SK-N-SH treated with all-trans-retinoic acid at 6 μM for 48 hours (cell line): ENCODE results near the gene UBE2S.

Experiments used
- ATAC-seq: fragments of 200-7000 bp; cut with Tn5 transposase; 3 replicates; pipeline ENCODE4 v1.9.1; 2020; ENCODE audit warnings: mild to moderate bottlenecking, moderate library complexity
- ARNTL ChIP-seq: fragments of 450-650 bp; formaldehyde crosslinking; IDR thresholded peaks from 2 replicates; pipeline ENCODE4 v1.5.0; 2020; ENCODE audit warnings: low read depth, mild to moderate bottlenecking, moderate library complexity, borderline replicate concordance
- BACH2 ChIP-seq: fragments of 250-450 bp; sonication (Bioruptor Pico); IDR thresholded peaks from 2 replicates; pipeline ENCODE4 v1.9.0; 2021; ENCODE audit warnings: mild to moderate bottlenecking, borderline replicate concordance
- CSDC2 ChIP-seq: fragments of 250-450 bp; sonication (Bioruptor Pico); IDR thresholded peaks from 2 replicates; pipeline ENCODE4 v1.5.0; 2020; ENCODE audit warnings: mild to moderate bottlenecking, moderate library complexity
- OSR1 ChIP-seq: fragments of 250-450 bp; sonication (Bioruptor Pico); IDR thresholded peaks from 2 replicates; pipeline ENCODE4 v1.8.0; 2022; ENCODE audit warnings: moderate library complexity, mild to moderate bottlenecking, inconsistent platforms
- RARB ChIP-seq: fragments of 250-450 bp; sonication (Bioruptor Pico); IDR thresholded peaks from 2 replicates; pipeline ENCODE4 v1.8.0; 2021; ENCODE audit warnings: mild to moderate bottlenecking, moderate library complexity
- SNAI2 ChIP-seq: fragments of 250-450 bp; sonication (Bioruptor Pico); IDR thresholded peaks from 2 replicates; pipeline ENCODE4 v1.5.0; 2020; ENCODE audit warnings: mild to moderate bottlenecking, moderate library complexity
- TCF4 ChIP-seq: fragments of 250-450 bp; sonication (Bioruptor Pico); IDR thresholded peaks from 2 replicates; pipeline ENCODE4 v1.8.0; 2021; ENCODE audit warnings: mild to moderate bottlenecking, moderate library complexity, borderline replicate concordance
- ZC3H10 ChIP-seq: fragments of 250-450 bp; sonication (Bioruptor Pico); IDR thresholded peaks from 2 replicates; pipeline ENCODE4 v1.5.1; 2021; ENCODE audit warnings: mild to moderate bottlenecking, moderate library complexity
- ZFP30 ChIP-seq: fragments of 450-650 bp; formaldehyde crosslinking; IDR thresholded peaks from 2 replicates; pipeline ENCODE4 v1.5.0; 2022; ENCODE audit warnings: mild to moderate bottlenecking, moderate library complexity
- ZNF565 ChIP-seq: fragments of 450-650 bp; formaldehyde crosslinking; conservative IDR thresholded peaks from 2 replicates; pipeline ENCODE4 v1.5.0; 2020; ENCODE audit warnings: low read depth, mild to moderate bottlenecking, moderate library complexity
- ZNF70 ChIP-seq: fragments of 450-650 bp; formaldehyde crosslinking; IDR thresholded peaks from 2 replicates; pipeline ENCODE4 v1.5.0; 2020; ENCODE audit warnings: mild to moderate bottlenecking, moderate library complexity
- ZNF8 ChIP-seq: fragments of 450-650 bp; formaldehyde crosslinking; IDR thresholded peaks from 2 replicates; pipeline ENCODE4 v1.5.0; 2020; ENCODE audit warnings: mild to moderate bottlenecking, moderate library complexity
- TF ChIP-seq, protein P1 (sequence below): fragments of 250-450 bp; sonication (Bioruptor Pico); IDR thresholded peaks from 2 replicates; pipeline ENCODE4 v1.5.1; 2021; ENCODE audit warnings: mild to moderate bottlenecking, moderate library complexity
- TF ChIP-seq, protein P2 (sequence below): fragments of 250-450 bp; sonication (Bioruptor Pico); IDR thresholded peaks from 2 replicates; pipeline ENCODE4 v1.8.0; 2020; ENCODE audit warnings: mild to moderate bottlenecking, moderate library complexity, borderline replicate concordance
- TF ChIP-seq, protein P3 (sequence below): fragments of 250-450 bp; sonication (Bioruptor Pico); IDR thresholded peaks from 2 replicates; pipeline ENCODE4 v1.5.0; 2020; ENCODE audit warnings: mild to moderate bottlenecking, moderate library complexity
- TF ChIP-seq, protein P4 (sequence below): fragments of 250-450 bp; sonication (Bioruptor Pico); IDR thresholded peaks from 2 replicates; pipeline ENCODE4 v1.8.0; 2021; ENCODE audit warnings: low read depth, mild to moderate bottlenecking, moderate library complexity, borderline replicate concordance
- TF ChIP-seq, protein P5 (sequence below): fragments of 250-450 bp; sonication (Bioruptor Pico); IDR thresholded peaks from 2 replicates; pipeline ENCODE4 v1.5.1; 2020; ENCODE audit warnings: low read depth, mild to moderate bottlenecking, moderate library complexity

UBE2S gene

DNA sequence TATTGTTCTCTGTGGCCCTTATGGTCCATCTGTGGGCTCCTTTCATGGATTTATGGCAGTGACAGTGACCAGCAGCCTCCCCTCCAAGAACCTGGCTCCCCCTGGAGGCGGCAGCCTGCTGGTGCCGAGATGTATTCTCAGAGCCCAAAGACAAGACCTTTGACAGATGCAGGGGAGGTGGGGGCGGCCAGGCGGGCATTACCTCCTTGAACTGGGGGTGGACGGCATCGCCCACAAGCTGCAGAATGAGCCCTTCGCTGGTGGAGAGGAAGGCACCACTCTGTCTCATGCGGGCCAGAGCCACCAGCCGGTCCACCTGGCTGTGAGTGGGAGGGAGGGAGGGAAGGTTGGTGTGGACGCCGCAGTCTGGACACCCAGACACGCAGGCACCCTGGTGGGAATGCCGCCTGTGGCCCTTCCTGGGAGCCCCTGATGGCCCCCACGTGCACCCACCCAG is 47.2 kb upstream of the UBE2S start:
- ATAC-seq: peak; percentile 69
- no peak for TF ChIP-seq SNAI2 (CRISPR knock-in tag)
- TF ChIP-seq, protein P1, sequence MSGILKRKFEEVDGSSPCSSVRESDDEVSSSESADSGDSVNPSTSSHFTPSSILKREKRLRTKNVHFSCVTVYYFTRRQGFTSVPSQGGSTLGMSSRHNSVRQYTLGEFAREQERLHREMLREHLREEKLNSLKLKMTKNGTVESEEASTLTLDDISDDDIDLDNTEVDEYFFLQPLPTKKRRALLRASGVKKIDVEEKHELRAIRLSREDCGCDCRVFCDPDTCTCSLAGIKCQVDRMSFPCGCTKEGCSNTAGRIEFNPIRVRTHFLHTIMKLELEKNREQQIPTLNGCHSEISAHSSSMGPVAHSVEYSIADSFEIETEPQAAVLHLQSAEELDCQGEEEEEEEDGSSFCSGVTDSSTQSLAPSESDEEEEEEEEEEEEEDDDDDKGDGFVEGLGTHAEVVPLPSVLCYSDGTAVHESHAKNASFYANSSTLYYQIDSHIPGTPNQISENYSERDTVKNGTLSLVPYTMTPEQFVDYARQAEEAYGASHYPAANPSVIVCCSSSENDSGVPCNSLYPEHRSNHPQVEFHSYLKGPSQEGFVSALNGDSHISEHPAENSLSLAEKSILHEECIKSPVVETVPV (CRISPR knock-in tag): no peak
- TF ChIP-seq ZNF565 (CRISPR knock-in tag): no peak
- TF ChIP-seq, protein P2, sequence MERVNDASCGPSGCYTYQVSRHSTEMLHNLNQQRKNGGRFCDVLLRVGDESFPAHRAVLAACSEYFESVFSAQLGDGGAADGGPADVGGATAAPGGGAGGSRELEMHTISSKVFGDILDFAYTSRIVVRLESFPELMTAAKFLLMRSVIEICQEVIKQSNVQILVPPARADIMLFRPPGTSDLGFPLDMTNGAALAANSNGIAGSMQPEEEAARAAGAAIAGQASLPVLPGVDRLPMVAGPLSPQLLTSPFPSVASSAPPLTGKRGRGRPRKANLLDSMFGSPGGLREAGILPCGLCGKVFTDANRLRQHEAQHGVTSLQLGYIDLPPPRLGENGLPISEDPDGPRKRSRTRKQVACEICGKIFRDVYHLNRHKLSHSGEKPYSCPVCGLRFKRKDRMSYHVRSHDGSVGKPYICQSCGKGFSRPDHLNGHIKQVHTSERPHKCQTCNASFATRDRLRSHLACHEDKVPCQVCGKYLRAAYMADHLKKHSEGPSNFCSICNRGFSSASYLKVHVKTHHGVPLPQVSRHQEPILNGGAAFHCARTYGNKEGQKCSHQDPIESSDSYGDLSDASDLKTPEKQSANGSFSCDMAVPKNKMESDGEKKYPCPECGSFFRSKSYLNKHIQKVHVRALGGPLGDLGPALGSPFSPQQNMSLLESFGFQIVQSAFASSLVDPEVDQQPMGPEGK: no peak
- no peak for TF ChIP-seq CSDC2 (CRISPR knock-in tag)
- TF ChIP-seq ARNTL (CRISPR knock-in tag): no peak
- TF ChIP-seq, protein P3, sequence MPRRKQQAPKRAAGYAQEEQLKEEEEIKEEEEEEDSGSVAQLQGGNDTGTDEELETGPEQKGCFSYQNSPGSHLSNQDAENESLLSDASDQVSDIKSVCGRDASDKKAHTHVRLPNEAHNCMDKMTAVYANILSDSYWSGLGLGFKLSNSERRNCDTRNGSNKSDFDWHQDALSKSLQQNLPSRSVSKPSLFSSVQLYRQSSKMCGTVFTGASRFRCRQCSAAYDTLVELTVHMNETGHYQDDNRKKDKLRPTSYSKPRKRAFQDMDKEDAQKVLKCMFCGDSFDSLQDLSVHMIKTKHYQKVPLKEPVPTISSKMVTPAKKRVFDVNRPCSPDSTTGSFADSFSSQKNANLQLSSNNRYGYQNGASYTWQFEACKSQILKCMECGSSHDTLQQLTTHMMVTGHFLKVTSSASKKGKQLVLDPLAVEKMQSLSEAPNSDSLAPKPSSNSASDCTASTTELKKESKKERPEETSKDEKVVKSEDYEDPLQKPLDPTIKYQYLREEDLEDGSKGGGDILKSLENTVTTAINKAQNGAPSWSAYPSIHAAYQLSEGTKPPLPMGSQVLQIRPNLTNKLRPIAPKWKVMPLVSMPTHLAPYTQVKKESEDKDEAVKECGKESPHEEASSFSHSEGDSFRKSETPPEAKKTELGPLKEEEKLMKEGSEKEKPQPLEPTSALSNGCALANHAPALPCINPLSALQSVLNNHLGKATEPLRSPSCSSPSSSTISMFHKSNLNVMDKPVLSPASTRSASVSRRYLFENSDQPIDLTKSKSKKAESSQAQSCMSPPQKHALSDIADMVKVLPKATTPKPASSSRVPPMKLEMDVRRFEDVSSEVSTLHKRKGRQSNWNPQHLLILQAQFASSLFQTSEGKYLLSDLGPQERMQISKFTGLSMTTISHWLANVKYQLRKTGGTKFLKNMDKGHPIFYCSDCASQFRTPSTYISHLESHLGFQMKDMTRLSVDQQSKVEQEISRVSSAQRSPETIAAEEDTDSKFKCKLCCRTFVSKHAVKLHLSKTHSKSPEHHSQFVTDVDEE (CRISPR knock-in tag): no peak

DNA sequence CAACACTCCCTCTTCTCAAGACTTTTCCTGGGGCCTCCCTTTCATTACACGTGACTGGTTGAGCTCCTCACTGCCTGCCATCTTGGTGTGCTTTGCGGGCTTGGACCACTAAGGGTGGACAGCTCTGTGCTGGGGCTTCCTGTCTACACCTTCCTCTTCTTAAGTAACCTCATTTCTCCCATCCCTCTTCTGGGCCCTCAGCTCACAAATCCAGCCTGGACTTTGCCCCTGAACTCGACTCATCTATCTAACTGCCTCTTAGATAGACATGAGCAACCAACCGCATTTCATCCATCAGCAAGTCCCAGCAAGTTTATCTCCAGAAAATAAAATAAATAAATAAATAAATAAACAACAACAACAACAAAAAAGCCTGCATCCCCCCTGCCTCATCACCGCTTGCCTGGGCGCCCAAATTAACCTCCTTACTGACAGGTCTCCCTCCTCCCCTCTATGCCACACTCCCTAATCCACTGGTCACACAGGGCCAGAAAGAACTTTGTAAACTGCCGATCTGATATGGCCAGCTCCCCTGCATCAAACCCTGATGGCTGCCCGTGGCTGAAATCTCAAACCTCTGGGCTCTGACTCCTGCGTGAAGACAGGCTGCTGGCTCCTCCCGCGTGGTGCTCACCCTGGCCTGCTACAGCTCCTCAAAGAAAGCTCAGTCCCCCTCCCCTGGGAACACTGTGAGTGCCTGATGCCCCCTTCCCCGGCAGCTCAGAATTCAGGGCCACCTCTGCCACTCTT is 46.1 kb upstream of the UBE2S start:
- ATAC-seq: no peak
- TF ChIP-seq, protein P4, sequence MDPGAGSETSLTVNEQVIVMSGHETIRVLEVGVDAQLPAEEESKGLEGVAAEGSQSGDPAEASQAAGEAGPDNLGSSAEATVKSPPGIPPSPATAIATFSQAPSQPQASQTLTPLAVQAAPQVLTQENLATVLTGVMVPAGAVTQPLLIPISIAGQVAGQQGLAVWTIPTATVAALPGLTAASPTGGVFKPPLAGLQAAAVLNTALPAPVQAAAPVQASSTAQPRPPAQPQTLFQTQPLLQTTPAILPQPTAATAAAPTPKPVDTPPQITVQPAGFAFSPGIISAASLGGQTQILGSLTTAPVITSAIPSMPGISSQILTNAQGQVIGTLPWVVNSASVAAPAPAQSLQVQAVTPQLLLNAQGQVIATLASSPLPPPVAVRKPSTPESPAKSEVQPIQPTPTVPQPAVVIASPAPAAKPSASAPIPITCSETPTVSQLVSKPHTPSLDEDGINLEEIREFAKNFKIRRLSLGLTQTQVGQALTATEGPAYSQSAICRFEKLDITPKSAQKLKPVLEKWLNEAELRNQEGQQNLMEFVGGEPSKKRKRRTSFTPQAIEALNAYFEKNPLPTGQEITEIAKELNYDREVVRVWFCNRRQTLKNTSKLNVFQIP (CRISPR knock-in tag): no peak
- TF ChIP-seq, protein P2: no peak
- no peak for TF ChIP-seq ARNTL (CRISPR knock-in tag)

DNA sequence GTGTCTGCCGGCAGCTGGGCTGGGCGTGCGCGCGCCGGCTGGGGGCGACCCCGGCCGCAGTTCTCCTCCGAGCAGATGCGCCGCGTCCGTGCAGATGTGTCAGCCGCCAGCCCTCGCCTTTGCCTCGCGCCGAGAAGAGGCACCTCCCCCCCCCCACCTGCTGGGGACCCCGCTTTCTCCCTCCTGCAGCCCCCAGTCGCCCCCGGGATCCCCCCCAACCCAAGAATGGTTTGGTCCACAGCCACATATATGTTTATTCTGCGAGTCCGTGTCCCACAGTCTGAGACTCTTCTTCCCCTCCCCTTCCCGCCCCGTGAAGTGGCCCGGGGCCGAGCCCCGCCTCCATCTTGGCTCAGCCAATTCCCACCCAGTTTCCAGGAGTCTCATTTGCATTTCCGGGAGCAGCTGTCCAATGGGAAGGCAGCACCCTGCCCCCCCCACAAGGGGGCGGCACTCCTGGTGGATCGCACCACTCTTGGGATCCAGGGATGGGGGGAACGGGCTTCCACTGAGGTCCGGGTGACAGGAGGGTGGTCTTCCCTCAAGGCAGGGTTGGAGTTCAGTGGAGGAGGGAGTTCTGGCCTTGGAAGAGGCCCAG is 45.3 kb upstream of the UBE2S start:
- peak; percentile 76 for ATAC-seq
- TF ChIP-seq ZNF8 (no peak), ZC3H10 (CRISPR knock-in tag) (no peak), TCF4 (CRISPR knock-in tag) (no peak), ZFP30 (CRISPR knock-in tag) (no peak), OSR1 (no peak), RARB (no peak), BACH2 (CRISPR knock-in tag) (no peak), ARNTL (CRISPR knock-in tag) (no peak), CSDC2 (CRISPR knock-in tag) (no peak), ZNF70 (CRISPR knock-in tag) (no peak)
- TF ChIP-seq, protein P5, sequence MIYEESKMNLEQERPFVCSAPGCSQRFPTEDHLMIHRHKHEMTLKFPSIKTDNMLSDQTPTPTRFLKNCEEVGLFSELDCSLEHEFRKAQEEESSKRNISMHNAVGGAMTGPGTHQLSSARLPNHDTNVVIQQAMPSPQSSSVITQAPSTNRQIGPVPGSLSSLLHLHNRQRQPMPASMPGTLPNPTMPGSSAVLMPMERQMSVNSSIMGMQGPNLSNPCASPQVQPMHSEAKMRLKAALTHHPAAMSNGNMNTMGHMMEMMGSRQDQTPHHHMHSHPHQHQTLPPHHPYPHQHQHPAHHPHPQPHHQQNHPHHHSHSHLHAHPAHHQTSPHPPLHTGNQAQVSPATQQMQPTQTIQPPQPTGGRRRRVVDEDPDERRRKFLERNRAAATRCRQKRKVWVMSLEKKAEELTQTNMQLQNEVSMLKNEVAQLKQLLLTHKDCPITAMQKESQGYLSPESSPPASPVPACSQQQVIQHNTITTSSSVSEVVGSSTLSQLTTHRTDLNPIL (CRISPR knock-in tag): no peak
- TF ChIP-seq, protein P4 (CRISPR knock-in tag): no peak
- TF ChIP-seq, protein P2: no peak
